ENCODE data around the gene ATP10A. TPM values are rescaled to one million over a fixed set of nuclear protein-coding genes. Genes with fewer than 3 reads are reported as not detected.

ATP10A gene
- total and polyA plus RNA-seq, 9 of the 15 experiments (the other 6 are each of a cell fraction or from before 2014, with no cell fraction given): 0.09 TPM; not detected in 8

GRCh38 chr15:25687689-25688088 is 175.4 kb downstream of the ATP10A start (continued):
- TF ChIP-seq E4F1 (CRISPR knock-in tag; IDR thresholded peaks at IDR 0.05; ENCODE audit: borderline replicate concordance) (no peak), TCFL5 (CRISPR knock-in tag; conservative IDR thresholded peaks at IDR 0.05) (no peak), YY1 (IDR thresholded peaks at IDR 0.05; ENCODE audit: borderline replicate concordance in 1 of 3, control insufficient read depth in 1 of 3, extremely low read depth in 1 of 3, insufficient read depth in 3 of 3, insufficient read length in 1 of 3, insufficient replicate concordance in 2 of 3, low read depth in 1 of 3, low read length in 2 of 3) (no peak), ZNF146 (CRISPR knock-in tag; IDR thresholded peaks at IDR 0.05; ENCODE audit: unreplicated experiment) (no peak), CEBPZ (IDR thresholded peaks at IDR 0.05; ENCODE audit: borderline replicate concordance, low read depth, low read length) (no peak), HMGN3 (IDR thresholded peaks at IDR 0.05; ENCODE audit: borderline replicate concordance, extremely low read depth, insufficient read length, low read depth, low read length) (no peak), RCOR1 (IDR thresholded peaks at IDR 0.05; ENCODE audit: borderline replicate concordance in 1 of 2, low read depth in 2 of 2, low read length in 2 of 2) (no peak)
